ENCODE measurements around the gene MPPED2. TPM values are rescaled to one million over a fixed set of nuclear protein-coding genes. Genes with fewer than 3 reads are reported as not detected.

Gene MPPED2
- total and polyA plus RNA-seq, 4 donors, result 0.11 to 5.6 (median 1.1) TPM

DNA sequence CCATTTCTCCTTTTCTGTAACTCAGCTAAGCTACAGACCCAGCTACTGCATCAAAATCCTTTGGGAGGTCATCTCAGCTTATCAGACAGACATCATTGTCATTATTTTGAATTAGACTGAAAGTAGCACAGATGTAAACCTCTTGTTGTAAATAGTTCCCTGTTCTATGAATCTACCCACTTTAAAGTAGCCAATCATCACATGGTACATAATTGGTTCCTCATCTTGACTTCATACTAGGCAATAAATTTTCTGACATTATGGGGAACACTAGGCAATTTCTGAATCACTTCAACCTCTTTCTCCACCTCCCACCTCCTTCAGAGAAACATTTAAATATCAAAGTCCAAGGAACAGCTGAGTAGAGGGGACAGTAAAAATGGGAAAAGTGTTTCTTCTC, 47.9 kb downstream of the MPPED2 start:
- H3K27ac ChIP-seq (ENCODE audit: low read depth in 1 of 2, low read length in 1 of 2), result no peak overlapping the region

DNA sequence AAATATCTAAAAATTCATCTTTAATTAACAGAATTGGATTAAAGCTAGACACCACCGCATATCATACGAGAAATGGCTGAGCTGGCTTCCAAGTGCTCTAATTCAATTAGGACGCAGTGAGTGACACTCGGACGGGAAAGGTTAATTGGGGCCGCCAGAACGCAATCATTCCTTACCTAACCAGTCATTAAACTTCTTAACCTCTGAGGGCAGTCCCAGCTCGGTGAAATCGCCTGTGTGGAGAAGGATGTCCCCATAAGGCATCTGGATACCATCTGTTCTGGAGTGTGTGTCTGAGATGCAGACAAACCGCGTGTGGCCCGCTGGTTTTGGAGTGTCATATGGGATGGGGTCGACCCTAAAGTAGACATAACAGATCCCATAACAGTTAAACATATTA, 50.3 kb downstream of the MPPED2 start:
- DNase-seq, result no peak
- no peaks in the 10 kb centered on the region for H3K36me3 ChIP-seq (ENCODE audit: control insufficient read depth in 4 of 4, insufficient read depth in 4 of 4, low read length in 4 of 4)
- no peak for TF ChIP-seq CTCF (IDR thresholded peaks at IDR 0.05; ENCODE audit: control extremely low read depth, extremely low read depth)
- WGBS, 2 donors, result 89 to 93% methylated on average over 13 of the region's 13 CpGs
- peaks cover 0 to 14% (median 0%) of the 10 kb centered on the region in 5 donors for H3K4me1 ChIP-seq (ENCODE audit: control insufficient read depth in 5 of 5, insufficient read depth in 5 of 5, low read length in 5 of 5)
- no peaks in the 10 kb centered on the region for H3K27me3 ChIP-seq (ENCODE audit: control insufficient read depth in 3 of 3, insufficient read depth in 3 of 3, low read length in 2 of 3)
- no peak overlapping the region for H3K27ac ChIP-seq (ENCODE audit: low read depth in 1 of 2, low read length in 1 of 2)
- no peak overlapping the region for H3K4me3 ChIP-seq
- no peak for ATAC-seq (ENCODE audit: insufficient read depth, low FRiP score)
- no peaks in the 10 kb centered on the region for H3K9me3 ChIP-seq (ENCODE audit: control insufficient read depth in 4 of 4, insufficient read depth in 3 of 4, low read length in 3 of 4)
- no peak overlapping the region for H3K9ac ChIP-seq (ENCODE audit: insufficient read depth in 1 of 2, low read length in 2 of 2)

More for the DNA sequence above, 47.9 kb downstream of the MPPED2 start:
- no peak for TF ChIP-seq CTCF (IDR thresholded peaks at IDR 0.05; ENCODE audit: control extremely low read depth, extremely low read depth)
- Histone ChIP-seq H3K9me3 (ENCODE audit: control insufficient read depth in 4 of 4, insufficient read depth in 3 of 4, low read length in 3 of 4) (no peaks in the 10 kb centered on the region), H3K36me3 (ENCODE audit: control insufficient read depth in 4 of 4, insufficient read depth in 4 of 4, low read length in 4 of 4) (no peaks in the 10 kb centered on the region), H3K27me3 (ENCODE audit: control insufficient read depth in 3 of 3, insufficient read depth in 3 of 3, low read length in 2 of 3) (no peaks in the 10 kb centered on the region), H3K4me1 (ENCODE audit: control insufficient read depth in 5 of 5, insufficient read depth in 5 of 5, low read length in 5 of 5) (peaks cover 0 to 10% (median 0%) of the 10 kb centered on the region in 5 donors), H3K4me3 (no peak overlapping the region), H3K9ac (ENCODE audit: insufficient read depth in 1 of 2, low read length in 2 of 2) (no peak overlapping the region)
- ATAC-seq (ENCODE audit: insufficient read depth, low FRiP score), result no peak
- DNase-seq, result no peak

DNA sequence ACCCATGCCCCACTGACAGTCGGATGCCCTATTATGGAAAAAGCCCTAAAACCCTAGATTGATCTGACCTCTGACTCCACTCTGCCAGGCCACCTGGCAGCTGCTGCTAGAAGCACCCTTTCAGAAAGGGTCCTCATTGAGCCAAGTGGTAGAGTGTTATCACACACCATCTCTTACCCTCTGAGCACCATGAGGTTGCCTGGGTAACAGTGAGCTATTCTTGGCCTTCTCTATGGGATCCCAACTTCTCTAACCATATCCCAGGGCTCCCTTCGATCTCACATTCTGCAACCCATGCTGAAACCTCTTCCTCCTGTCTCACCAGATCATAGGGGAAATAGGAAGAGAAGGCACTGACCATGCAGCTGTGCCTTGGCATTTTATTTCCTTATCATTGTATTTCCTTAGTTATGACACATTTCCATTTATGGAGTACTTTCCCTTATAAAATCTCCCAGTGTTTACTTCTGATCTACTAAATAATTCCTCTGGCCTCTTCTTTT, 52.7 kb downstream of the MPPED2 start:
- no peaks in the 10 kb centered on the region for H3K27me3 ChIP-seq (ENCODE audit: control insufficient read depth in 3 of 3, insufficient read depth in 3 of 3, low read length in 2 of 3)
- H3K9ac ChIP-seq (ENCODE audit: insufficient read depth in 1 of 2, low read length in 2 of 2), result no peak overlapping the region
- 84 to 86% methylated on average over 2 of the region's 2 CpGs for WGBS, 2 donors
- H3K4me1 ChIP-seq (ENCODE audit: control insufficient read depth in 5 of 5, insufficient read depth in 5 of 5, low read length in 5 of 5), result peaks cover 0 to 11% (median 0%) of the 10 kb centered on the region in 5 donors
- H3K36me3 ChIP-seq (ENCODE audit: control insufficient read depth in 4 of 4, insufficient read depth in 4 of 4, low read length in 4 of 4), result no peaks in the 10 kb centered on the region
- no peak overlapping the region for H3K27ac ChIP-seq (ENCODE audit: low read depth in 1 of 2, low read length in 1 of 2)
- H3K9me3 ChIP-seq (ENCODE audit: control insufficient read depth in 4 of 4, insufficient read depth in 3 of 4, low read length in 3 of 4), result no peaks in the 10 kb centered on the region
- TF ChIP-seq CTCF (IDR thresholded peaks at IDR 0.05; ENCODE audit: control extremely low read depth, extremely low read depth), result no peak
- ATAC-seq (ENCODE audit: insufficient read depth, low FRiP score) (no peak), DNase-seq (no peak)
- no peak overlapping the region for H3K4me3 ChIP-seq

DNA sequence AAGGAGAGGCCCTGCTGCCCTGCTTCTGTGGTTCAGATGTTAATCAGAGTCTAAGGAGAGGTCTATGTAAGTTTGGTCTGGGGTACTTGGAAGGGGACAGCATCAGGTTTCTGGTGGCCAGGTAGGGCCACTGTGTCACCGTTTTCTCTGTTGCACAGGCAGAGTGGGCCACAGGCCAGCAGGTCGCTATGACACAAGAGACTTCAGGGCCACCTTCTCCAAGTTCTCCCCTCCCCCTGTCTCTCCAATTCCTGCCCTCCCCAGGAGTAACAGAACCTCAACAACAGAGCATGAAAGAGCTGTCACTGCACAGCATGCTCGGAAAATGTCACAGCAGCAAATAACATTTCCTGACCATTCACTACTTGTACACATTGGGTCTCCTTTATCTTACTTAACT, 58.6 kb downstream of the MPPED2 start:
- no peaks in the 10 kb centered on the region for H3K27me3 ChIP-seq (ENCODE audit: control insufficient read depth in 3 of 3, insufficient read depth in 3 of 3, low read length in 2 of 3)
- TF ChIP-seq CTCF (IDR thresholded peaks at IDR 0.05; ENCODE audit: control extremely low read depth, extremely low read depth), result no peak
- H3K9ac ChIP-seq (ENCODE audit: insufficient read depth in 1 of 2, low read length in 2 of 2), result no peak overlapping the region
- peaks cover 0 to 3% (median 0%) of the 10 kb centered on the region in 5 donors for H3K4me1 ChIP-seq (ENCODE audit: control insufficient read depth in 5 of 5, insufficient read depth in 5 of 5, low read length in 5 of 5)
- no peak for ATAC-seq (ENCODE audit: insufficient read depth, low FRiP score)
- 56 to 63% methylated on average over 3 of the region's 3 CpGs for whole genome bisulfite sequencing, 2 donors
- H3K27ac ChIP-seq (ENCODE audit: low read depth in 1 of 2, low read length in 1 of 2), result no peak overlapping the region
- H3K9me3 ChIP-seq (ENCODE audit: control insufficient read depth in 4 of 4, insufficient read depth in 3 of 4, low read length in 3 of 4), result no peaks in the 10 kb centered on the region
- no peak for DNase-seq
- H3K4me3 ChIP-seq, result no peak overlapping the region
- H3K36me3 ChIP-seq (ENCODE audit: control insufficient read depth in 4 of 4, insufficient read depth in 4 of 4, low read length in 4 of 4), result no peaks in the 10 kb centered on the region

All from lung (tissue), 12 donors.